HepG2 (cell line): ENCODE results near the gene PANK4. TPM values are rescaled to one million over a fixed set of nuclear protein-coding genes. Genes with fewer than 3 reads are reported as not detected.
A peak's percentile ranks its signal among the peaks of the same experiment; 100 is the strongest.

Experiments used
- FOXJ3 ChIP-seq: sonication (generic); formaldehyde crosslinking; IDR thresholded peaks from 2 replicates; pipeline ENCODE4 v1.4.0; 2020; ENCODE audit warnings: missing genetic modification reagents, mild to moderate bottlenecking, borderline replicate concordance
- NR2C2 ChIP-seq: sonication (generic); formaldehyde crosslinking; IDR thresholded peaks from 2 replicates; pipeline ENCODE4 v1.4.0; 2020; ENCODE audit warnings: missing genetic modification reagents, mild to moderate bottlenecking, moderate library complexity, borderline replicate concordance
- RCOR2 ChIP-seq: IDR thresholded peaks from 2 replicates; pipeline ENCODE4 v1.6.1; 2016; ENCODE audit warnings: missing biosample characterization, missing genetic modification reagents
- RXRB ChIP-seq: IDR thresholded peaks from 2 replicates; pipeline ENCODE4 v1.6.1; 2016; ENCODE audit warnings: borderline replicate concordance, missing genetic modification reagents, missing compliant biosample characterization
- SNAI1 ChIP-seq: sonication (generic); formaldehyde crosslinking; IDR thresholded peaks from 2 replicates; pipeline ENCODE4 v1.5.0; 2020; ENCODE audit warnings: mild to moderate bottlenecking, missing genetic modification reagents, borderline replicate concordance
- ZBTB1 ChIP-seq: sonication (generic); formaldehyde crosslinking; IDR thresholded peaks from 2 replicates; pipeline ENCODE4 v1.4.0; 2020; ENCODE audit warnings: missing genetic modification reagents, borderline replicate concordance
- ZBTB7B ChIP-seq: sonication (generic); formaldehyde crosslinking; IDR thresholded peaks from 2 replicates; pipeline ENCODE4 v1.4.0; 2020; ENCODE audit warnings: missing genetic modification reagents
- ZNF251 ChIP-seq: sonication (generic); formaldehyde crosslinking; IDR thresholded peaks from 2 replicates; pipeline ENCODE4 v1.9.0; 2021; ENCODE audit warnings: mild to moderate bottlenecking, missing genetic modification reagents
- ZNF747 ChIP-seq: sonication (generic); formaldehyde crosslinking; IDR thresholded peaks from 2 replicates; pipeline ENCODE4 v1.8.1; 2023; ENCODE audit warnings: missing genetic modification reagents, mild to moderate bottlenecking, borderline replicate concordance
- polyA plus RNA-seq, 8 experiments: library from polyadenylated mRNA; depleted of rRNA in 3 of 8; stranded (reverse) in 7 of 8; unstranded in 1 of 8; fragments of >200 nt; fragmentation: Illumina TruSeq in 4 of 8; extraction: Trizol in 4 of 8; gene quantifications; 2 replicates each; pipeline versions ENCODE4 v1.2.1 to v1.2.3, GENCODE V29; 2011 to 2016; ENCODE audit warnings: low read depth in 4 of 8, missing spikeins in 1 of 8, mixed read lengths in 1 of 8; ENCODE audit not compliant: insufficient read depth in 1 of 8
- total RNA-seq, 5 experiments: library from RNA; depleted of rRNA; stranded (reverse); fragments of >200 nt; fragmentation: Illumina TruSeq; extraction: Trizol; gene quantifications; 2 replicates each; pipeline ENCODE4 v1.2.3, GENCODE V29; 2016; ENCODE audit warnings: low read depth in 1 of 5
- TF ChIP-seq, protein P1 (sequence below): sonication (generic); formaldehyde crosslinking; IDR thresholded peaks from 2 replicates; pipeline ENCODE4 v1.4.0; 2020; ENCODE audit warnings: missing genetic modification reagents, borderline replicate concordance
- TF ChIP-seq, protein P2 (sequence below): IDR thresholded peaks from 2 replicates; pipeline ENCODE4 v1.6.1; 2016; ENCODE audit warnings: missing compliant biosample characterization, missing genetic modification reagents, borderline replicate concordance
- TF ChIP-seq, protein P3 (sequence below): sonication (generic); formaldehyde crosslinking; IDR thresholded peaks from 2 replicates; pipeline ENCODE4 v1.4.0; 2020; ENCODE audit warnings: mild to moderate bottlenecking, missing genetic modification reagents
- TF ChIP-seq, protein P4 (sequence below): sonication (generic); formaldehyde crosslinking; IDR thresholded peaks from 2 replicates; pipeline ENCODE4 v1.5.1; 2020; ENCODE audit warnings: missing genetic modification reagents, mild to moderate bottlenecking, borderline replicate concordance
- TF ChIP-seq, protein P5 (sequence below): sonication (generic); formaldehyde crosslinking; IDR thresholded peaks from 2 replicates; pipeline ENCODE4 v1.5.1; 2020; ENCODE audit warnings: mild to moderate bottlenecking, missing genetic modification reagents, moderate library complexity
- TF ChIP-seq, protein P6 (sequence below): sonication (generic); formaldehyde crosslinking; IDR thresholded peaks from 2 replicates; pipeline ENCODE4 v1.8.0; 2022; ENCODE audit warnings: mild to moderate bottlenecking, missing genetic modification reagents
- TF ChIP-seq, protein P7 (sequence below): sonication (generic); formaldehyde crosslinking; IDR thresholded peaks from 2 replicates; pipeline ENCODE4 v1.5.0; 2020; ENCODE audit warnings: missing genetic modification reagents

Gene PANK4
- total and polyA plus RNA-seq, 2 of the 13 experiments (the other 11 are each of a cell fraction or from before 2014, with no cell fraction given) = 17.4 to 19.3 TPM

DNA sequence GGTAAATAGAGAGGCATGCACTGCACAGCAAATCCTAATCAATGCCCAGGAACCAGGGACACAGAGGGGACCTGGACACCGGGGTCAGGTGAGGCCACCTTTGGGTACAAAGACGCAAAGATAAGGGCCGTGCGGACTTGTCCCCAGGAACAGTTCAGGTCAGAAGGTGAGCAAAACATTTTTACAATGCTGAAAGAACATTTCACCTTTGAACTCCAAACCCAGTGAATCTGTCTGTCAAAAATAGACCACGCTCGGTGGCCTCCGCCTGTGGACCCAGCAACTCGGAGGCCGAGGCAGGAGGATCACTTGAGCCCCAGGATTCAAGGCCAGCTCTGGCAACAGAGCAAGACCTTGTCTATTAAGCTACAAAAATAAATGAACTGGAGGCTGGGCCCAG is 45.0 kb upstream of the PANK4 start (continued):
- TF ChIP-seq, protein P1, sequence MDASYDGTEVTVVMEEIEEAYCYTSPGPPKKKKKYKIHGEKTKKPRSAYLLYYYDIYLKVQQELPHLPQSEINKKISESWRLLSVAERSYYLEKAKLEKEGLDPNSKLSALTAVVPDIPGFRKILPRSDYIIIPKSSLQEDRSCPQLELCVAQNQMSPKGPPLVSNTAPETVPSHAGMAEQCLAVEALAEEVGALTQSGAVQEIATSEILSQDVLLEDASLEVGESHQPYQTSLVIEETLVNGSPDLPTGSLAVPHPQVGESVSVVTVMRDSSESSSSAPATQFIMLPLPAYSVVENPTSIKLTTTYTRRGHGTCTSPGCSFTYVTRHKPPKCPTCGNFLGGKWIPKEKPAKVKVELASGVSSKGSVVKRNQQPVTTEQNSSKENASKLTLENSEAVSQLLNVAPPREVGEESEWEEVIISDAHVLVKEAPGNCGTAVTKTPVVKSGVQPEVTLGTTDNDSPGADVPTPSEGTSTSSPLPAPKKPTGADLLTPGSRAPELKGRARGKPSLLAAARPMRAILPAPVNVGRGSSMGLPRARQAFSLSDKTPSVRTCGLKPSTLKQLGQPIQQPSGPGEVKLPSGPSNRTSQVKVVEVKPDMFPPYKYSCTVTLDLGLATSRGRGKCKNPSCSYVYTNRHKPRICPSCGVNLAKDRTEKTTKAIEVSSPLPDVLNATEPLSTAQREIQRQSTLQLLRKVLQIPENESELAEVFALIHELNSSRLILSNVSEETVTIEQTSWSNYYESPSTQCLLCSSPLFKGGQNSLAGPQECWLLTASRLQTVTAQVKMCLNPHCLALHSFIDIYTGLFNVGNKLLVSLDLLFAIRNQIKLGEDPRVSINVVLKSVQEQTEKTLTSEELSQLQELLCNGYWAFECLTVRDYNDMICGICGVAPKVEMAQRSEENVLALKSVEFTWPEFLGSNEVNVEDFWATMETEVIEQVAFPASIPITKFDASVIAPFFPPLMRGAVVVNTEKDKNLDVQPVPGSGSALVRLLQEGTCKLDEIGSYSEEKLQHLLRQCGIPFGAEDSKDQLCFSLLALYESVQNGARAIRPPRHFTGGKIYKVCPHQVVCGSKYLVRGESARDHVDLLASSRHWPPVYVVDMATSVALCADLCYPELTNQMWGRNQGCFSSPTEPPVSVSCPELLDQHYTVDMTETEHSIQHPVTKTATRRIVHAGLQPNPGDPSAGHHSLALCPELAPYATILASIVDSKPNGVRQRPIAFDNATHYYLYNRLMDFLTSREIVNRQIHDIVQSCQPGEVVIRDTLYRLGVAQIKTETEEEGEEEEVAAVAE = no peak
- TF ChIP-seq RCOR2 (CRISPR knock-in tag) = peak; percentile 69; the same call in 1 of the 2 replicates
- TF ChIP-seq, protein P2, sequence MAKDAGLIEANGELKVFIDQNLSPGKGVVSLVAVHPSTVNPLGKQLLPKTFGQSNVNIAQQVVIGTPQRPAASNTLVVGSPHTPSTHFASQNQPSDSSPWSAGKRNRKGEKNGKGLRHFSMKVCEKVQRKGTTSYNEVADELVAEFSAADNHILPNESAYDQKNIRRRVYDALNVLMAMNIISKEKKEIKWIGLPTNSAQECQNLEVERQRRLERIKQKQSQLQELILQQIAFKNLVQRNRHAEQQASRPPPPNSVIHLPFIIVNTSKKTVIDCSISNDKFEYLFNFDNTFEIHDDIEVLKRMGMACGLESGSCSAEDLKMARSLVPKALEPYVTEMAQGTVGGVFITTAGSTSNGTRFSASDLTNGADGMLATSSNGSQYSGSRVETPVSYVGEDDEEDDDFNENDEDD (CRISPR knock-in tag) = no peak
- TF ChIP-seq ZNF251 (CRISPR knock-in tag) = no peak
- TF ChIP-seq, protein P3, sequence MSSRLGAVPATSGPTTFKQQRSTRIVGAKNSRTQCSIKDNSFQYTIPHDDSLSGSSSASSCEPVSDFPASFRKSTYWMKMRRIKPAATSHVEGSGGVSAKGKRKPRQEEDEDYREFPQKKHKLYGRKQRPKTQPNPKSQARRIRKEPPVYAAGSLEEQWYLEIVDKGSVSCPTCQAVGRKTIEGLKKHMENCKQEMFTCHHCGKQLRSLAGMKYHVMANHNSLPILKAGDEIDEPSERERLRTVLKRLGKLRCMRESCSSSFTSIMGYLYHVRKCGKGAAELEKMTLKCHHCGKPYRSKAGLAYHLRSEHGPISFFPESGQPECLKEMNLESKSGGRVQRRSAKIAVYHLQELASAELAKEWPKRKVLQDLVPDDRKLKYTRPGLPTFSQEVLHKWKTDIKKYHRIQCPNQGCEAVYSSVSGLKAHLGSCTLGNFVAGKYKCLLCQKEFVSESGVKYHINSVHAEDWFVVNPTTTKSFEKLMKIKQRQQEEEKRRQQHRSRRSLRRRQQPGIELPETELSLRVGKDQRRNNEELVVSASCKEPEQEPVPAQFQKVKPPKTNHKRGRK = no peak
- TF ChIP-seq, protein P4, sequence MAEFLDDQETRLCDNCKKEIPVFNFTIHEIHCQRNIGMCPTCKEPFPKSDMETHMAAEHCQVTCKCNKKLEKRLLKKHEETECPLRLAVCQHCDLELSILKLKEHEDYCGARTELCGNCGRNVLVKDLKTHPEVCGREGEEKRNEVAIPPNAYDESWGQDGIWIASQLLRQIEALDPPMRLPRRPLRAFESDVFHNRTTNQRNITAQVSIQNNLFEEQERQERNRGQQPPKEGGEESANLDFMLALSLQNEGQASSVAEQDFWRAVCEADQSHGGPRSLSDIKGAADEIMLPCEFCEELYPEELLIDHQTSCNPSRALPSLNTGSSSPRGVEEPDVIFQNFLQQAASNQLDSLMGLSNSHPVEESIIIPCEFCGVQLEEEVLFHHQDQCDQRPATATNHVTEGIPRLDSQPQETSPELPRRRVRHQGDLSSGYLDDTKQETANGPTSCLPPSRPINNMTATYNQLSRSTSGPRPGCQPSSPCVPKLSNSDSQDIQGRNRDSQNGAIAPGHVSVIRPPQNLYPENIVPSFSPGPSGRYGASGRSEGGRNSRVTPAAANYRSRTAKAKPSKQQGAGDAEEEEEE (CRISPR knock-in tag) = no peak
- TF ChIP-seq, protein P5, sequence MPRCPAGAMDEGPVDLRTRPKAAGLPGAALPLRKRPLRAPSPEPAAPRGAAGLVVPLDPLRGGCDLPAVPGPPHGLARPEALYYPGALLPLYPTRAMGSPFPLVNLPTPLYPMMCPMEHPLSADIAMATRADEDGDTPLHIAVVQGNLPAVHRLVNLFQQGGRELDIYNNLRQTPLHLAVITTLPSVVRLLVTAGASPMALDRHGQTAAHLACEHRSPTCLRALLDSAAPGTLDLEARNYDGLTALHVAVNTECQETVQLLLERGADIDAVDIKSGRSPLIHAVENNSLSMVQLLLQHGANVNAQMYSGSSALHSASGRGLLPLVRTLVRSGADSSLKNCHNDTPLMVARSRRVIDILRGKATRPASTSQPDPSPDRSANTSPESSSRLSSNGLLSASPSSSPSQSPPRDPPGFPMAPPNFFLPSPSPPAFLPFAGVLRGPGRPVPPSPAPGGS (CRISPR knock-in tag) = no peak
- TF ChIP-seq NR2C2 (CRISPR knock-in tag) = peak; percentile 54; the same call in 1 of the 2 replicates
- TF ChIP-seq RXRB (CRISPR knock-in tag) = peak; percentile 96
- TF ChIP-seq, protein P6, sequence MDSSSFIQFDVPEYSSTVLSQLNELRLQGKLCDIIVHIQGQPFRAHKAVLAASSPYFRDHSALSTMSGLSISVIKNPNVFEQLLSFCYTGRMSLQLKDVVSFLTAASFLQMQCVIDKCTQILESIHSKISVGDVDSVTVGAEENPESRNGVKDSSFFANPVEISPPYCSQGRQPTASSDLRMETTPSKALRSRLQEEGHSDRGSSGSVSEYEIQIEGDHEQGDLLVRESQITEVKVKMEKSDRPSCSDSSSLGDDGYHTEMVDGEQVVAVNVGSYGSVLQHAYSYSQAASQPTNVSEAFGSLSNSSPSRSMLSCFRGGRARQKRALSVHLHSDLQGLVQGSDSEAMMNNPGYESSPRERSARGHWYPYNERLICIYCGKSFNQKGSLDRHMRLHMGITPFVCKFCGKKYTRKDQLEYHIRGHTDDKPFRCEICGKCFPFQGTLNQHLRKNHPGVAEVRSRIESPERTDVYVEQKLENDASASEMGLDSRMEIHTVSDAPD (CRISPR knock-in tag) = no peak
- no peak for TF ChIP-seq SNAI1 (CRISPR knock-in tag)
- TF ChIP-seq, protein P7, sequence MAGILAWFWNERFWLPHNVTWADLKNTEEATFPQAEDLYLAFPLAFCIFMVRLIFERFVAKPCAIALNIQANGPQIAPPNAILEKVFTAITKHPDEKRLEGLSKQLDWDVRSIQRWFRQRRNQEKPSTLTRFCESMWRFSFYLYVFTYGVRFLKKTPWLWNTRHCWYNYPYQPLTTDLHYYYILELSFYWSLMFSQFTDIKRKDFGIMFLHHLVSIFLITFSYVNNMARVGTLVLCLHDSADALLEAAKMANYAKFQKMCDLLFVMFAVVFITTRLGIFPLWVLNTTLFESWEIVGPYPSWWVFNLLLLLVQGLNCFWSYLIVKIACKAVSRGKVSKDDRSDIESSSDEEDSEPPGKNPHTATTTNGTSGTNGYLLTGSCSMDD (CRISPR knock-in tag) = no peak
- TF ChIP-seq ZBTB7B = 0 out of 2 replicates have a peak, but pooled peaks have one; percentile 25
- TF ChIP-seq ZNF747 (CRISPR knock-in tag) = peak; percentile 56; the same call in 1 of the 2 replicates
- no peak for TF ChIP-seq FOXJ3 (CRISPR knock-in tag)
- no peak for TF ChIP-seq ZBTB1 (CRISPR knock-in tag)
